ENCODE data around the gene CTR9.
A peak's percentile ranks its signal among the peaks of the same experiment; 100 is the strongest.

The CTR9 gene

GRCh38 chr11:10750838-10751580 is at the start of gene CTR9:
TSS of gene CTR9 (plus strand) at chr11:10751246. CDS start at chr11:10751413, 167 bp downstream.
- peak; percentile 82 to 89 for DNase-seq (ENCODE audit: low read depth in 1 of 2, low spot score in 1 of 2)

DNA sequence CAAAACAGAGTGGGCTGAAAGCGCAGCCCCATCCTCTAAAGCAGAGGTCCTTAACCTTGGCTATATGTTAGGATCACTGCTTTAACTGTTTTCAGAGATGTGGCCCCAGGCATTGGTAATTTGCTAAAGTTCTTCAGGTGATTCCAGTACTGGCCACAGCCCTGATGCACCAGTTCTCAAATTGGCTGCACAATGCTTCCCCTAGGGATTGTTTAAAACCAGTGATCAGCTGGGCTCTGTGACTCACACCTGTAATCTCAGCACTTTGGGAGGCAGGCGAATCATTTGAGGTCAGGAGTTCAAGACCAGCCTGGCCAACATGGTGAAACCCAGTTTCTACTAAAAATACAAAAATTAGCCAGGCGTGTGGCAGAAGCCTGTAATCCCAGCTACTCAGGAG is 49.1 kb upstream of the CTR9 start:
- DNase-seq (ENCODE audit: low read depth in 1 of 2, low spot score in 1 of 2): no peak

DNA sequence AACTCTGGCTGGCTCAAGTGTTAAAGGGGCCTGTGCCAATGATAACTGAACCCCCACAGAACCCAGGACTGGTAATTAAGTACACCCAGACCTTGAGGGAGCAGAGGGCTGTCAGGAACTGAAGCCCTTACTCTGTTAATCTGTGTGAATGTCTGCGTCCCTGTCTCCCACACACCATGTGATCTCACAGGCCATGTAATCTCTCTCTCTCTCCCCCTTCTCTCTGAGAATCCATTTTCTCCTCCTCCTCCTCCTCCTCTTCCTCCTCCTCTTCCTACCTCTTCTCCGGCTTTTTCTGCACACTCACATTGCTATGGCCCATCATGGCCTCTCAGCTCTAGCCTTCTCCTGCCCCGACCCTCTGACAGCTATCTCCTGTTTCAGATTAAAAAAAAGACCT is 42.9 kb upstream of the CTR9 start:
- DNase-seq (ENCODE audit: low read depth in 1 of 2, low spot score in 1 of 2): no peak

DNA sequence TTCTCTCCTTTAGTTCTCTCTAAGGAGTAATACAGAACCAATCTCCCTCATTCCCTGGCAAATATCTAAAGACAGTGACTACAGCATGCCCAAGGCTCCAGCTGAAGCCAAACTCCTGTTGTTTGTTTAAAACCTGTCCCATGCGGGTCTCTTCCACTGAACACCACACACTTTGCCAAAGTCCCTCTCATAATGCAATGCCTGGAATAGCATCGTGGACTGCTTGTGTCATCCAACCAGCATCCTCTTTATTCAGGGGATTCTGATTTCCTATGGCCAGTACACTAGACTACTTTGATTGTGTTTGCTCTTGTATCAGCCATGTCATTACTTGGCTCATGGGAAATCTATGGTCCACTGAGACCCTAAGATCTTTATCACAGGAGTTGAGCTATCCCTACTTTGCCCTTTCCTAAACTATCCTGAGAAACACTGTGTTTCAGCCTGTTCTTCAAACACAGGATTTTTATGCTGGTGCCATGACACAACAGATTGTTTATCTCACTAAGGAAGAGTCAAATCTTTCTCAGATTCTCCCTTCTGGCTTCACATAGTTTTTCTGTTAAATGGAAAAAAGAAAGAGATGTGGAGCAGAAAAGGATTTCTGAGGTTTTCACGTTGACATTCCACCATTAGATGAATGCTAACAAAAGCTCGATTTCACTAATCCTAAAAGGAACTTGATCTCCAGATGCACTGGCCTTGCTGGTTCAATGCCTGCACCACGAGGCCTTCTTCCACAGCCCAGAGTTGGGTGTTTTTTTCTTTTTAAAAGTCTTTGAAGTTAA is 41.6 kb upstream of the CTR9 start:
- DNase-seq (ENCODE audit: low read depth in 1 of 2, low spot score in 1 of 2): no peak

DNA sequence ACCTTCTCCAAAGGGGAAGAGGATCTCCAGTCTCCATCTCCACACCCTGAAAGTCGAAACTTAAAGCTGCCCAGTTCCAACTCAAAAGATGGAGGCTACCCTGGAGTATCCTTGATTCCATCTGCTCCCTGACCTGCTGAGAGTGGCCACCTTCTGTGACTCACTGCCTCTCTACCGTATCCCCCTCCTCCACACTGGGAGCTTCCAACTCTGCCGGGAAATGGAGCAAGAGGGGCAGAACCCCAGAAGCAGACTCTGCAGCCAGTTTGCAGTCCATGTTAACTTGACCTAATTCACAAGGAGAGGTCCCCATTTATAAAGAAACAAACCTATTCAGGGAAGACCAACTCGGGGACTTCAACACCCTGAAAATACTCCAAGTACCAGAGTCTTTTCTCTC is 35.5 kb upstream of the CTR9 start:
- DNase-seq (ENCODE audit: low read depth in 1 of 2, low spot score in 1 of 2): no peak

- DNase-seq (ENCODE audit: low read depth in 1 of 2, low spot score in 1 of 2): no peak
Observed at GRCh38 chr11:10716122-10716521, 34.9 kb upstream of the CTR9 start.

DNA sequence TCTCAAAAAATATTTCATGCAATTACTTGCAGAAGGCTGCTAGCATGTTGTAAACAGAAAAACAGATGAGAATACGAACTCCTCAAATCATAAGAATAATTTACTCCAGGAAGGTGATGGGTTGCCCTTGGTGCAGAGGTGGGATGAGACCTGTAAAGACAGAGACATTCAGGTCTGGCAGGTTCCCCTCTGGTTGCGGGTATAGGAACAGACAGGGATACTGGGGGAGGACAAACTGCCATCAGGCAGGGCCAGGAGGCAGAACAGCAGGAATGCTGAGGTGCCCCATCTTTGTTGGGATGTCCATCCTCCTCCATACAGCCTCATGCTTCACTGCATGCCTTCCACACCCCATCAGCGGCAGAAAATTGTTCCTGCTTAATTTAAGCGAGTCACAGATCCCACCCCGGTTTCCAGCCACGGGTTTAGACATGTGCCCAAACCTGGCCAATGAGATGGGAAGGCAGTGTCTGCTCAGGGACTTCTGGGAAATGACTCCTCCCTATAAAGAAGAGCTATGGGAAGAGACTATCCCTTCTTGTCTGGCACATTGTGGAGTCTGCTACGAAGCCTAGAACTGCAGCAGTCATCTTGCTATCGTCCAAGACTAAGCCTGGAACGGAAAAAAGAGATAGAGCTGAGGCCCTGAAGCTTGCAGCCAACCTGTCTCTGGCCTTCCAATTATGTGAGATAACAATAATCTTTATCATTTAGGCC is 34.3 kb upstream of the CTR9 start:
- no peak for DNase-seq (ENCODE audit: low read depth in 1 of 2, low spot score in 1 of 2)

DNA sequence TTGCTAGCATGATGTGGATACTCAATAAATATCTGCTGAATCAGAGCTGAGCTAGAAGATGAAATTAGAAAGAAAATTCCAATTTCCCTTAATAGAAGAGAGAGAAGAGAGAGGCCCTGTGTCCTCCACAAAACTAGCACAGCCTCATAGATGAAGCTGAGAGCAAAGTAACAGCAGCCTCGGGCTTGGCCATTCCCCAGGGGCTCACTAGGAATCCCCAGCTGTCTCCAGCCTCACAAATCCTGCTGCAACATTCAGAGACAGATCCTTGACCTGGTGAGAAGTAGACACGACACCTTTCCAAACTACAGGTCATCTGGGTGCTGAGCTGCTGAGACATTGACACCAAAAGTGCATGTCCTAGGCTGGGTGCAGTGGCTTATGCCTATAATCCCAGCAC is 31.4 kb upstream of the CTR9 start:
- DNase-seq (ENCODE audit: low read depth in 1 of 2, low spot score in 1 of 2): no peak

- DNase-seq (ENCODE audit: low read depth in 1 of 2, low spot score in 1 of 2): no peak
Observed at GRCh38 chr11:10720881-10721376, 30.1 kb upstream of the CTR9 start.

GRCh38 chr11:10722307-10722706 is 28.7 kb upstream of the CTR9 start:
- no peak for DNase-seq (ENCODE audit: low read depth in 1 of 2, low spot score in 1 of 2)

DNA sequence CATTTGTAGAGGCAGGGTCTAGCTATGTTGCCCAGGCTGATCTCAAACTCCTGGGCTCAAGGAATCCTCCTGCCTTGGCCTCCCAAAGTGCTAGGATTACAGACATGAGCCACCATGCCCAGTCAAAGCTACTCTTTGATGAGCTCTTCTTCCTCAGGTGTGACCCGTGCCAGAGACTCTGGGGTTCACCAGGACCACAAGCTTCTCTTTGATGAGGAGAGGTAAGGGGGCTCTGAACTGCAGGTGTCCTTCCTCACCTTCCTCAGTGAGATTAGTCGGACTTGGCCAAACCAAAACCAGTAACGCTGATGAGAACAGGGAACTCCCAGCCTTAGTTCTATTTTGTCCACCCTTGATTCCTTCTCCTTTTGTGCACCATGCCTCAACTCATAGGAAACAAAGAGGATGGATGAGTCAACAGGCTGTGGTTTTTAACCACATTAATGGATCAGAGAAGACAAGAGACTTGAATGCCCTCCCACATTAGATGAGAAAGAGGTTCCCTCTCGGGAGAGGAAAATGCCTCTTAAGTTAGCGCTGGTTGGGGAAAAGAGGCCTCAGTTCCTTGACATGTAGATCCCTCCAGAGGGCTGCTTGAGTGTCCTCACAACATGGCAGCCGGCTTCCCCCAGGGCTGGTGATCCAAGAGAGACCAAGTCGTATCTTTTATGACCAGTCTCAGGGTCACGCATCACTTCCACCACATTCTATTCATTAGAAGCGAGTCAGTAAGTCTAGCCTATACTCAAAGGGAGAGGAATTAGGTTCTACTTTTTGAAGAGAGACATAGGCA is 25.7 kb upstream of the CTR9 start:
- DNase-seq (ENCODE audit: low read depth in 1 of 2, low spot score in 1 of 2): no peak

DNA sequence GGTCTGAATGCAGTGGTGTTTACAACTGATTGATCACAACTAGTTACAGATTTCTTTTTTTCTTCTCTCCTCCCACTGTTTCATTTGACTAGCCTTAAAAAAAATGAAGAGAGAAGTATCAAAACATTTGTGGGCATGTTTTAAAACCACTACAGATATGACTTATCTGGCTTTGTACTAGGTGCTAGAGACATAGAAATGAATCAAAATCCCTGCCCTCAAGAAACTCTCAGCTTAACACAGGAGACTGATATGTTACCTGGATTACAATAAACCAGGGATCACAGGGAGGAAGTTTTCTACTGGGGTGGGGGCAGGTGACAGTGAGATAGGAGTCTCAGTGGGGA is 25.2 kb upstream of the CTR9 start:
- DNase-seq (ENCODE audit: low read depth in 1 of 2, low spot score in 1 of 2): no peak

DNA sequence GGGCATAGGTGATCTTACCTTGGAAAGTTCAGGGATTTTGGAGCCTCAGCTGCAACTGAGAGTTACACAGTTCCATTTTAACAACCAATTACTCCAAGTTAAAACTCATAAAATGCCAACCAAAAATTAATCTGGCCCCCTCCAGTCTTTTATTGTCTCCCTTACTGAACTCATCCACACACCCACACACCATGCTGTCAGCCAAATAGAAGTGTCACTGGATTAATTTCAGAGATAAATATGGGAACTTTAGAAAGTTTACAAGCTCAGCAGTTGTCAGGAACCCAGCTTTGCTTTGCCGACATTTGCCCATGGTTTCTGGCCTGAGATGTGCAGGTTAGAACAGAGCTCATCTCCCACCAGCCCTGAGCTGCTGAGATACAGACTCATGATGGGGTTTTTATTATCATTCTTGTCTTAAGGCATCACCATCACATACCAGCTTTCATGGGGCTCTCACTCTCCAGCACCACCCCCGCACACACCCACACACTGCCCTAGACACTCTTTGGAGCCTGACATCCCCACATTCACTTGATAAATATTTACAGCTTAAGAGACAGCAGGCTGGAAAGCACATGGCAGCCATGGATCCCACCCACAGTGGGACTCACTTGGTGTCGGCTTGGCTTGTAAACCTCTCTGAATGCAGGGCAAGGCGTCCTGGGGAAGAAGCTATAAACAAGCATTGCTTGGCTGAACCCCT is 23.7 kb upstream of the CTR9 start:
- DNase-seq (ENCODE audit: low read depth in 1 of 2, low spot score in 1 of 2): no peak

- DNase-seq (ENCODE audit: low read depth in 1 of 2, low spot score in 1 of 2): no peak
Observed at GRCh38 chr11:10728154-10728553, 22.9 kb upstream of the CTR9 start.

GRCh38 chr11:10728789-10729472 is 22.1 kb upstream of the CTR9 start:
- DNase-seq (ENCODE audit: low read depth in 1 of 2, low spot score in 1 of 2): no peak

DNA sequence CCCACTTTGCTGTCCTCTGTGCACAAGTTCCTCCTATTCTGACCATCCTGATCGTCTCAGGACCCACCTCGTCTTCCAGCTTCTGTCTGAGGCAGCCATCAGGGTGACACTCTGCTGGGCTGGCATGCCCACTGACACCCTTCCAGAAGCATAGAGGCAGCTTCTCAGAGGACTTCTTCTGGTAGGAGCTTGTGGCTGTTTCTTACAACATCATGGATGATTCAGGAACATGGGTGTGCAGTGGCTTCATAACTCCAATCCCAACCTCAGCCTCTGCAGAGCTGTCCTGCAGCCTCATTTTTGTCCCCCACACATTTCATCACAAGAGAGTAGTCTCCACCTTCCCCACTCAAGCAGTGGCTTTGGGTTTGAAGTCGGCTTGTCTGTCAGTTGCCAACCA is 20.9 kb upstream of the CTR9 start:
- DNase-seq (ENCODE audit: low read depth in 1 of 2, low spot score in 1 of 2): no peak

GRCh38 chr11:10731064-10731680 is 19.9 kb upstream of the CTR9 start:
- DNase-seq (ENCODE audit: low read depth in 1 of 2, low spot score in 1 of 2): no peak

DNA sequence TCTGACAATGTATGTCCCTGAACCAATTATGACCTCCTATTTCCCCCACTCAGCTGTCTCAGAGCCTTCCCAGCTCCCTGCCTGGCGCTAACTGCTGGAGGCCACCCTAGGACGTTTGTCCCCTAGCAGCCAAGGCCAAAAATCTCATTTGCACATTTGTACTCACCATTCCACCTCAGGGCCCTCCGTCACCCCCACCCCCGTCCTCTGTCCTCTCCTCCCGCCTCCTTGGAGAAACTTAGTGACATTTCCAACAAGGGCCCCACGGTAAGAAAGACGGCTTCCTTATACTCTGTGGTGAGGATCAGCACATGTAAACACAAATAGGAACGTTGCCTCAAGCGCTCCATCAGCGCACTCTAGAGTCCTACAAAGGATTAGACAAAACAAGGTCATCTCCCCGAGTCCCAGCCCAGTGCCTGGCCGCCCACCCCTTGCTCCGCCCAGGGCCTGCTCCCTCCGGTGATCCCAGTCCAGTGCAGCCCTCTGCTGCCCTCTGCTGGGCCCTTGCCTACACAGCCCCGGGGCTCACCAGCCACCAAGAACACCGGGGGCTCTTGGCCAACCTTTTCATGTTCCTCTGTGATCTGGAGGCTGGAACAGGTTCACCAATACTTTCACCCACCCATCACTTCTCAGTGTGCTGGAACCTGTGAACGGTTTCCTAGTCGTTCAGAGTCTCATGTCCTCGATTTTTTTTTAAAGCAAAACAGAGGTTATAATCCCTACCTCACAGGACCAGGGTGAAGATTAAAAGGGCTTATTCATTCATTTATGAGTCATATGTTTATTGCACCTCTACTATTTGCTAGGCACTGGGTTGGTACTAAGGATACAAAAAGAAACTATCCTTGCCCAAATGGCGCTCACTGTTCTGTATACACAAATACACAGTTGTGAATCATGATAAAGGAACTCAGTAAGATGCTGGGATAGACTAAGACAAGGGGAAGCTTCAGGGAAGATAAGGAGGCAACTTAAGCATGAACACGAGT is 15.3 kb upstream of the CTR9 start:
- peak; percentile 73 to 79 for DNase-seq (ENCODE audit: low read depth in 1 of 2, low spot score in 1 of 2)
